Stimulated activated CD4-positive, alpha-beta T cell treated with anti-CD3 and anti-CD28 coated beads, Interleukin-2, amount 100 ng/mL, for 4 hours (primary cell): Measurements from ENCODE around the gene ETV6.

Experiments
- DNase-seq: peaks from one replicate; pipeline ENCODE4 v3.0.0-alpha.2; 2020; ENCODE audit warnings: low read depth

Gene ETV6

GRCh38 chr12:11758510-11759493, 109.3 kb downstream of the ETV6 start:
- DNase-seq, result no peak

GRCh38 chr12:11759494-11759878, 110.0 kb downstream of the ETV6 start:
- no peak for DNase-seq

DNA sequence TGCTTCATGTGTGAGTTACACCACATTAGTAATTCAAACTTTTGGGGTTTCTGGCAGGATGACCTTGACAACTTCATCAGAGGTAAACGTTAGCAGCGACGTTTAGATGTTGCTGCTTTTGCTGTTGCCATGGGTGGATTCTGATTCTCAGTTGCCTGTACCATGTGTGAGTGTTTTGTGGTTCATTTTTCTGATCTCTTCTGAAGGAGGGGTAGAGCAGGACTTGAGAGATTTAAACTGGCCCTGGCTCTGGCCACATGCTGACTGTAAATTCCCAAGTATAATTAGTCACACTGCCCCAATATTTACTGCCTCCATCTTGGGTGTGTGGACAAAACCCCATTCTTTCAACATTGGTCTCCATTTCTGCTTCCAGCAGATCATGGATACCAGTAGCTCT, 110.4 kb downstream of the ETV6 start:
- no peak for DNase-seq

GRCh38 chr12:11761869-11762567, 112.5 kb downstream of the ETV6 start:
- DNase-seq, result no peak

GRCh38 chr12:11762723-11763326, 113.4 kb downstream of the ETV6 start:
- DNase-seq, result no peak

- no peak for DNase-seq
Observed at GRCh38 chr12:11763760-11764520, 114.5 kb downstream of the ETV6 start.

- no peak for DNase-seq
Observed at GRCh38 chr12:11764837-11765236, 115.4 kb downstream of the ETV6 start.

- DNase-seq, result no peak
Observed at GRCh38 chr12:11765421-11765816, 115.9 kb downstream of the ETV6 start.

DNA sequence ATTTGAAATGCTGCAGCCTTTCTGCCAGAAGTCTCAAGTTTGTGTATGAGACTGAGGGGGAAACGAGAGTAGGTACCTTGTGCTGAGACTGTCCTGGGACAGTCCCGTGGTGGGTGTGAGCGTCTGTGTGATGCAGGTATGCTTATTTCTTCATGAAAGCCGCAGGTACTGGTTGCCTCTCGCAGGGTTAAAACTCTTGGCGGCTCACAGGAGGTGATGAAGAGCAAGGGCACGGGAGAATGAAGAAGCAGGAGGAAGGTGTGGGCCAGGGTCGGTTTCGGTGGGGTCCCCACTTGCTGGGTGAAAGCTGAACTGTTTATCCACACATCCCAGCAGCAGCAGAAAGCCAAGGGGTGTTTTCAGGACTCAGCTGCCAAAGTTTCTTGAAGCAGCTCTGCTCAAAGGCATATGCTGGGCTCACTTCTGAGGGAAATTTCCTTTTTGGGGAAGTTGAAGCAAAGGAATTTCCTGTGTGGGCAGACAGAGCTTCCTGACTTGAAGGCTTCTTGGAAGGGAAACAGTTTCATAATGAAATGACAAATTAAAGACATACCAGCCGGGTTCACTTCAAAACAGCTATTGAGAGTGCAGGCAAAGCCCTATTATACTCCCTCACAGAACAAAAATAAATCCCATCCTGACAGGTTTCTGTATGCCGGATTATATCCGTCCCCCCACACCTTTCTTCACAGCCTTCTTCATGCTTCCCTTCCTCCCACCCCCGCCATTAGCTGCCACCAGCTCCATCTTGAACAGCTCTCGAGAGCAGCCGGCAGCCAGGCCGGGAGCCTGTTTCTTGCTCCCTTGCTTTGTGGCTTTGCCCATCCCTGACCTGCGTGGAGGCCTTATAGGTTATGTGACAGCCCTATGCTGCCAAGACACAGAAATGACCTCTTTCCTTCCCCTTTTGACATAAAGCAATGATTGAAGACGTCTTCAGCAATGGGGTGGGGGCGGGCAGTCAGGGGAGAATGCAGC, 116.6 kb downstream of the ETV6 start:
- DNase-seq, result peak; percentile 33

GRCh38 chr12:11767029-11767724, 117.7 kb downstream of the ETV6 start:
- no peak for DNase-seq

DNA sequence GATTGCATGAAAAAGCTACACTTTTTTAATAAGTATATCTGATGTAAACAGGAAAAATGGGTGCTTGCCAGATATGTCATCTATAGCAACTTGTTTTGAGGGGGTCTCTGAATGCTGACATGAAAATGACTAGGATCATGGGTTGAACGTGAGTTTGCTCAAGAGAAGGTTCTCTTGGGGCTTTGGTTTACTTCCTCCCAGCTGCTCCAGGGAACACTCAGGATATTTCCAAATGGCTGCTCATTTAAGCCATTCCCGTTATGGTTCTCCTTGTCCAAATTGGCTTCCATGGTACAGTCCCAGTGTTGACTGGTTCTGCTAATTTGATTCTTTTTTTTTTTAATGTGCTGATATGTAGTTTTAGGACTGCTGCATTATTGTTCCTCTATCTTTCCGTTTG, 118.3 kb downstream of the ETV6 start:
- no peak for DNase-seq

DNA sequence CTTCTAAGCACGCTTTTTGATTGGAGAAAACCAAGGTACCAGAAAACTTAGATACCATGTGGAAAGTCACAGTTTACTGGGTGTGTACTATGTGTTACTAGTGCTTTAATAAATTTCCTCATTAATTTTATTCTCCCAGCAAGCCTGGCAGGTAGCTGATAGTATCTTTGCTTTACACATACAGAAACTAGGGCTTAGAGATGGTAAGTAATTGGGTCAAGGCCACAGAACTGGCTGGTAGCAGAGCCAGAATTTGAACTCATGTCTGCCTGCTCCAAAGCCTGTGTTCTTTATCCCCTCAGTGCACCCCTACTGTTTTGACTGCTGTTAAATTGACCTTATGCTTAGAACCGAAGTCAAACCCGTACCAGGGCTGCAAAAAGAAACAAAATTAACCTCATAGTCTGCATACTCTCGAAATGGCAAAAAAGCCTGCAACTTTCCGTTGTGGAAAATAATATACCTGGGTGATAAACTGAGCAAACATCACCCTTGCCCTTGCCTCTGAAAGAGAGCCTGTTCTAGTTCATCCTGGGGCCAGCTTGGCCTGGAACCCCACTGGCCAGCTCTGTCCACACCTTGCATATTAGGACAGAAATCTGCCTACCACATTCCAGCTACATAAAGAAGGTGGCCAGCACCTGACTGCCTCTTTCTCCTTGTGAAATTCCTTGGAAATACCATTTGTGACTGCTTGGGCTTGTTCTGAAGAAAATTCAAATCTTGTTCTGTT, 118.9 kb downstream of the ETV6 start:
- no peak for DNase-seq

DNA sequence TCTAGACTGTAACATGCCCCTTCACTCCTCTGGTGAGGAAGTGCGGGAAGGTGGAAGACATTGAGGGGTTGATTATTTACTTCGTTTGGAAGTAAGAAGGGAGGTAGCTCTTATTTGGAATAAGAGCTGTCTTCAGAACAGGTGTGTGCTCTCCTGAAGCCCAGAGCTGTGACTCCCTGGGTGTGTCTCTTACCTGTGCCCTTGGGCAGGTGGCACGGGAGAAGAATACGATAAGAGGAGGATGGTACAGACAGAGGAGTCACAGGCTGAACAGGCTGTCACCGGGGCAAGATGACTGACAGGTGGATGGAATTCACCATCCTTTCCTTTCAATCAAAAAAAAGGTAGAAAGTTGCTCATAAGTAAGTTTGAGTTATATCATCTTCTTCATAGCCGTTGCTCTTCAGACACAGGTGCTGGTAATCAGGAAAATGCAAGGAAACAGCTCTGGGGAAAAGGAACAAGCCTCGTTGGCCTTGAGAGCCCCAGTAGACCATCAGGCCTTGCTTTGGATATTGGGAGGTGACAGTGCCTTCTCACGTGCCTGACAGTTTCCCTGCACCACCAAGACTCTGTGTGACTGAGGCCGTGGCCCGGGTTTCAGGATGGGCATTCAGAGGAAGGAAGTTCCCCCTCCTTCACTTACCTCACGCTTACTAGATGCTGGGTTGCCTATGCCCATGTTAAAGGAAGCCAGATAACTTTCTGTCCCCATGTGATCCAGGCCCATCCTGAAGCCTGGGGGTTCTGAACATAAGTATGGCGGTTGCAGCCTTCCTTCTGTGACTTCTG, 120.4 kb downstream of the ETV6 start:
- DNase-seq, result no peak

DNA sequence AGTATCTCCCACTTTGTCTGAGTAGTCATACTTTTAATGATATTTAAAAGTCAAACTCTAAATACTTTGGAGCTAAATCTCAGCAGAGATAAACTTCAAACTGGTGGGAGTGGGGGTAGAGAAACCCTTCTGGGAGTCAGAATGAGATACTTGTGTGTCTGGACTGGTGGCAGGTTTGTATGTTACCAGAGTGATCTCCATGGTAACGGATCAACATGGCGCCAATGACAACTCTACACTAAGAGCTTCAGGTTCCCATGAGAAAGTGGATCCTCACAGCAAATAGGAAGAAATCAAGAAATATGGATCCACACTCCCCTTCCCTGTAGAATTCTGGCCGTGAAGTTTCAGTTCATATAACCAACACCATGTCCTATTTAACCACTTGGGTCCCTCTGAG, 121.9 kb downstream of the ETV6 start:
- no peak for DNase-seq

DNA sequence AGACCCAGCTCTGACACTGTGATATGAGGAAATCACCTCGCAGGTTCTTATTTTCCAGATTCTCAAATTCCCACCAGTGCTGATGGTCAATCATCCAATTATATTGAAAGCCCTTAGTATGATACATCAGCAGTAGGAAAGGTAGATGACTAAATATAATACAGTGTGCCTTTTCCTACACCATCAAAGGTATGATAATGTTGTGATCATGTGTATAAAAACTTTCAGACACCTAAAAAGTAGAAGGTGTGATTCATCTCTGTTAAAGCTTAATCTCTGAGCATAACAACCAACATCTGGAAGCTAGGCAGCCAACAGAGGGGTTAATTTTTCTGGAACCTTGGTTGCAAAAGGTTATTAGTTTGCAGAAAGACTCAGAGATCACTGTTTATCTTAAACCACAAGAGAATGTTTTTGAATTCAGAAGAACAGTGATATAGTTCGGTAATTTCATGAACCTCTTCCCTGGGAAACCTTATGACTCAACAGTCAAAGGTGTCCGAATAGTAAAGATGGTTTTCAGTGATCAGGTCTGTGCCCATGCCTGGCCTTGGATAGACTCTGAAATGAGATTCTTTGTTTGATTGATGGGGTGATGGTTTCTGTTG, 122.5 kb downstream of the ETV6 start:
- DNase-seq, result no peak

GRCh38 chr12:11773889-11774677, 124.6 kb downstream of the ETV6 start:
- no peak for DNase-seq

- DNase-seq, result no peak
Observed at GRCh38 chr12:11774821-11775220, 125.3 kb downstream of the ETV6 start.
